ENCODE data around the gene CST6. TPM values are rescaled to one million over a fixed set of nuclear protein-coding genes. Genes with fewer than 3 reads are reported as not detected.

CST6 gene
- total RNA-seq, 4 donors from 2014 or later: not detected

DNA sequence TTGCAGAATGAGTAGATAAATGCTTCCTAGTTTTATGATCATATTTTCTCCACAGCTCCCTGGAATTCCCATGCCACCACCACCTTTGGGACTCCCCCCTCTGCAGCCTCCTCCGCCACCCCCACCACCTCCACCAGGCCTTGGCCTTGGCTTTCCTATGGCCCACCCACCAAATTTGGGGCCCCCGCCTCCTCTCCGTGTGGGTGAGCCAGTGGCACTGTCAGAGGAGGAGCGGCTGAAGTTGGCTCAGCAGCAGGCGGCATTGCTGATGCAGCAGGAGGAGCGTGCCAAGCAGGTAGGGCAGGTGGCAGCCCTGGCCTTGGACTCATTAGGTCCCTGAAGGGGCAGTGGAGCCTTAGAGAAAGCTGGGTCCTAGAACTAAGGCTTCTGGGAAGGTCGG lies 43.2 kb downstream of the CST6 start:
- no peaks in the 10 kb centered on the region for H3K27me3 ChIP-seq
- intact Hi-C loops (cut with DNase I; ENCODE audit: low total_unique reads): no loop called here
- DNase-seq: no peak
- TF ChIP-seq, protein P1, sequence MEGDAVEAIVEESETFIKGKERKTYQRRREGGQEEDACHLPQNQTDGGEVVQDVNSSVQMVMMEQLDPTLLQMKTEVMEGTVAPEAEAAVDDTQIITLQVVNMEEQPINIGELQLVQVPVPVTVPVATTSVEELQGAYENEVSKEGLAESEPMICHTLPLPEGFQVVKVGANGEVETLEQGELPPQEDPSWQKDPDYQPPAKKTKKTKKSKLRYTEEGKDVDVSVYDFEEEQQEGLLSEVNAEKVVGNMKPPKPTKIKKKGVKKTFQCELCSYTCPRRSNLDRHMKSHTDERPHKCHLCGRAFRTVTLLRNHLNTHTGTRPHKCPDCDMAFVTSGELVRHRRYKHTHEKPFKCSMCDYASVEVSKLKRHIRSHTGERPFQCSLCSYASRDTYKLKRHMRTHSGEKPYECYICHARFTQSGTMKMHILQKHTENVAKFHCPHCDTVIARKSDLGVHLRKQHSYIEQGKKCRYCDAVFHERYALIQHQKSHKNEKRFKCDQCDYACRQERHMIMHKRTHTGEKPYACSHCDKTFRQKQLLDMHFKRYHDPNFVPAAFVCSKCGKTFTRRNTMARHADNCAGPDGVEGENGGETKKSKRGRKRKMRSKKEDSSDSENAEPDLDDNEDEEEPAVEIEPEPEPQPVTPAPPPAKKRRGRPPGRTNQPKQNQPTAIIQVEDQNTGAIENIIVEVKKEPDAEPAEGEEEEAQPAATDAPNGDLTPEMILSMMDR (IDR thresholded peaks at IDR 0.05): no peak
- TF ChIP-seq POLR2A (IDR thresholded peaks at IDR 0.05) (no peak), EP300 (IDR thresholded peaks at IDR 0.05; ENCODE audit: low read depth) (no peak), POLR2AphosphoS5 (IDR thresholded peaks at IDR 0.05) (no peak)
- 80 to 97% methylated on average over 1 to 7 of the region's 7 CpGs for WGBS, 2 donors (ENCODE audit: low coverage in 1 of 2)
- no peak overlapping the region for H3K4me3 ChIP-seq
- no peaks in the 10 kb centered on the region for H3K9me3 ChIP-seq
- in situ Hi-C loops (cut with MboI; ENCODE audit: low pct_ligation_motif_present in 1 of 4, low pct_unique_long_range_greater_than_20kb in 1 of 4, low sequenced_read_pairs in 3 of 4): no loop called here
- H3K4me1 ChIP-seq: peaks cover 5 to 29% (median 18%) of the 10 kb centered on the region in 4 donors
- H3K27ac ChIP-seq: no peak overlapping the region
- H3K36me3 ChIP-seq: peaks cover 0 to 57% (median 26%) of the 10 kb centered on the region in 4 donors

DNA sequence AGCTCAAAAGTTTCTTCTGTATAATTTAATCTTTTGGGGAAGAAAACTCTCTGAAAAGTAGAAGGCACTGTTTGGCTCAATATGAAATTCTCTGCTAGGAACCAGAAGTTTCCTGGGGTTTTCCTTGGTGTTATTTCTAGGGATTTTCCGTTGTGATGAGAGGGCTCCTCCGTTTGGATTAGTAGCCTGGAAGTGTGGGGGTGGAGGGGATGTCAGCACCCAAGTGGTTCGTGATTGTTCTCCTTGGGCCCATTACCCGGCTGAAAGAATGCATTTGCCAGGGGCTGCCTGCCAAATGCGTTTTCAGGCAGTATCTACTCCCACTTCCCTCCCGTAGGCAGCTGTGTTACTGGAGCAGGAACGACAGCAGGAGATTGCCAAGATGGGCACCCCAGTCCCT lies 44.7 kb downstream of the CST6 start:
- Histone ChIP-seq H3K9me3 (no peaks in the 10 kb centered on the region), H3K4me3 (no peak overlapping the region), H3K4me1 (peaks cover 5 to 18% (median 12%) of the 10 kb centered on the region in 4 donors), H3K27ac (no peak overlapping the region), H3K27me3 (no peaks in the 10 kb centered on the region), H3K36me3 (peaks cover 0 to 71% (median 34%) of the 10 kb centered on the region in 4 donors)
- DNase-seq: no peak
- WGBS, 2 donors (ENCODE audit: low coverage in 1 of 2): 72% methylated on average over 7 of the region's 7 CpGs; no CpG with 5 or more reads in 1 of the 2 donors
- intact Hi-C loops (cut with DNase I; ENCODE audit: low total_unique reads): no loop called here
- in situ Hi-C loops (cut with MboI; ENCODE audit: low pct_ligation_motif_present in 1 of 4, low pct_unique_long_range_greater_than_20kb in 1 of 4, low sequenced_read_pairs in 3 of 4): no loop called here
- TF ChIP-seq POLR2A (IDR thresholded peaks at IDR 0.05): no peak
- no peak for TF ChIP-seq EP300 (IDR thresholded peaks at IDR 0.05; ENCODE audit: low read depth)
- TF ChIP-seq, protein P1 (IDR thresholded peaks at IDR 0.05): no peak
- TF ChIP-seq POLR2AphosphoS5 (IDR thresholded peaks at IDR 0.05): no peak

DNA sequence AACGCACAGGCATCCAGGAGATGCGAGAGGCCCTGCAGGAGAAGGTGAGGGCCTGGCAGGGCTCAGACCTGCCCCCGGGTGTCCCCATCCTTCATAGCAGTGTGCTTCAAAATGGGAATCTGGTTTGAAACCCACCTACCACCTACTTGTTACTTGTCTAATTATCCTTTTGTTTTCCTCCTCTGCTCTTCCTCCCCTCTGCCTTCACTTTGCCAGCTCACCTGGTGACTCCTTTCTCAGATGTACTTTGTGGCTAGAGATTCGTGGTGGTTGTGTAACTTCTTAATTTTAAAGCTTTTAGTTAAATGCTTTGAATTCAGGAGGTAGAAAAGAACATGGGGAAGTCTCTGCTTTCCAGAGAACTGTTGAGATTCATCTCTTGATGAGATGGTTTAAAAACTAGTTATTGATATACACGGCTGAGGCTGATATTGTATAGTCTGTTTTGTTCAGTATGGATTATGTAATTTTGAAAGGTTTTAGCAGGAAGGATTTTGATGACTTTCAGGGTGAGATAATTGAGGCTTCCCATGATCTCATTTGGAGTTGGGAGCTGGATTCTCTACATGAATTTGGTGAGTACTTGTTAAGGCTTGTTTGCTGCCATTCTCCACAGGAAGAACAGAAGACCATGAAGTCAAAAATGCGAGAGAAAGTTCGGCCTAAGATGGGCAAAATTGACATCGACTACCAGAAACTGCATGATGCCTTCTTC lies 48.3 kb downstream of the CST6 start:
- no peak for DNase-seq
- intact Hi-C loops (cut with DNase I; ENCODE audit: low total_unique reads) (no loop called here), in situ Hi-C loops (cut with MboI; ENCODE audit: low pct_ligation_motif_present in 1 of 4, low pct_unique_long_range_greater_than_20kb in 1 of 4, low sequenced_read_pairs in 3 of 4) (no loop called here)
- TF ChIP-seq, protein P1 (IDR thresholded peaks at IDR 0.05): no peak
- TF ChIP-seq POLR2AphosphoS5 (IDR thresholded peaks at IDR 0.05) (no peak), EP300 (IDR thresholded peaks at IDR 0.05; ENCODE audit: low read depth) (no peak), POLR2A (IDR thresholded peaks at IDR 0.05) (no peak)
- no peaks in the 10 kb centered on the region for H3K4me1 ChIP-seq
- no peaks in the 10 kb centered on the region for H3K9me3 ChIP-seq
- WGBS, 2 donors (ENCODE audit: low coverage in 1 of 2): 66 to 82% methylated on average over 5 to 8 of the region's 8 CpGs
- H3K4me3 ChIP-seq: no peak overlapping the region
- no peaks in the 10 kb centered on the region for H3K27me3 ChIP-seq
- peaks cover 0 to 96% (median 47%) of the 10 kb centered on the region in 4 donors for H3K36me3 ChIP-seq
- H3K27ac ChIP-seq: no peak overlapping the region

DNA sequence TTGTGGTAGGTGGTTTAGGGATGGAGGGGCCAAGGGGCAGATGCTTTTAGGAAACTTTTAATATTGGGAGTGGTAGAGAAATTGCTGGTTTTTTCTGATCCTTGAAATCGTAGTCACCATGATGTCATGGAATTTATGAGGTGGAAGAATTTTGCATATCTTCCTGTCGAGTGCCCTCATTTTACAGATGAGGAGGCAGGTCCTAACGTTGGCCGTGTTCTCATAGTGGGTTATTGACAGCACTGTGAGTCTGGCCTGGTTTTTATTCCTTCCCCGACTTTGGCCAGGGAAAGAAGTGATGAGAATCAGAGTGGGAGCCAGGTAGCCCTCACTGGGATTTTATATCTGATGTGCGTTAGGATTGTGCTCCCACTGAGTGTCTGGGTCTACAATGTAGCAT lies 49.5 kb downstream of the CST6 start:
- in situ Hi-C loops (cut with MboI; ENCODE audit: low pct_ligation_motif_present in 1 of 4, low pct_unique_long_range_greater_than_20kb in 1 of 4, low sequenced_read_pairs in 3 of 4): no loop called here

More for the DNA sequence above, 49.5 kb downstream of the CST6 start:
- H3K36me3 ChIP-seq: peaks cover 0 to 97% (median 46%) of the 10 kb centered on the region in 4 donors
- no peaks in the 10 kb centered on the region for H3K27me3 ChIP-seq
- H3K4me1 ChIP-seq: no peaks in the 10 kb centered on the region
- 76% methylated on average over 6 of the region's 6 CpGs; no CpG with 5 or more reads in 1 of the 2 donors for WGBS, 2 donors (ENCODE audit: low coverage in 1 of 2)
- no peak for DNase-seq
- TF ChIP-seq, protein P1 (IDR thresholded peaks at IDR 0.05): no peak
- TF ChIP-seq POLR2A (IDR thresholded peaks at IDR 0.05): no peak
- no peak for TF ChIP-seq EP300 (IDR thresholded peaks at IDR 0.05; ENCODE audit: low read depth)
- TF ChIP-seq POLR2AphosphoS5 (IDR thresholded peaks at IDR 0.05): no peak
- H3K27ac ChIP-seq: no peak overlapping the region
- no peaks in the 10 kb centered on the region for H3K9me3 ChIP-seq
- intact Hi-C loops (cut with DNase I; ENCODE audit: low total_unique reads): no loop called here
- H3K4me3 ChIP-seq: no peak overlapping the region

All from transverse colon (tissue), 4 donors.